ENCODE data around the gene CDS2.

Gene CDS2

GRCh38 chr20:5170341-5170740 is 43.5 kb downstream of the CDS2 start:
- Mint-ChIP-seq H3K9me3 (no peaks in the 10 kb centered on the region), H3K36me3 (ENCODE audit: low read depth) (peaks cover 39% of the 10 kb centered on the region), H3K4me3 (no peak overlapping the region), H3K4me1 (ENCODE audit: low read depth) (peaks cover 93% of the 10 kb centered on the region), H3K27ac (no peak overlapping the region), H3K27me3 (no peaks in the 10 kb centered on the region)
- intact Hi-C loops (cut with micrococcal nuclease): loop anchor here (5.0 kb wide), 1 partner anchor 43 kb away; the partner anchor contains the start of gene CDS2

GRCh38 chr20:5171064-5171789 is 44.4 kb downstream of the CDS2 start:
- peaks cover 48% of the 10 kb centered on the region for H3K36me3 Mint-ChIP-seq (ENCODE audit: low read depth)
- intact Hi-C loops (cut with micrococcal nuclease): loop anchor here (5.0 kb wide), 1 partner anchor 44 kb away; the partner anchor contains the start of gene CDS2
- H3K27me3 Mint-ChIP-seq: no peaks in the 10 kb centered on the region
- H3K4me1 Mint-ChIP-seq (ENCODE audit: low read depth): peaks cover 93% of the 10 kb centered on the region
- H3K4me3 Mint-ChIP-seq: no peak overlapping the region
- H3K27ac Mint-ChIP-seq: peak overlapping the region; percentile 72
- no peaks in the 10 kb centered on the region for H3K9me3 Mint-ChIP-seq

GRCh38 chr20:5171790-5172164 is 45.0 kb downstream of the CDS2 start:
- Mint-ChIP-seq H3K9me3 (no peaks in the 10 kb centered on the region), H3K36me3 (ENCODE audit: low read depth) (peaks cover 54% of the 10 kb centered on the region), H3K4me3 (no peak overlapping the region), H3K27me3 (no peaks in the 10 kb centered on the region), H3K27ac (peak overlapping the region; percentile 72), H3K4me1 (ENCODE audit: low read depth) (peaks cover 93% of the 10 kb centered on the region)
- intact Hi-C loops (cut with micrococcal nuclease): loop anchor here (5.0 kb wide), 1 partner anchor 44 kb away; the partner anchor contains the start of gene CDS2

GRCh38 chr20:5172167-5172601 is 45.4 kb downstream of the CDS2 start:
- Mint-ChIP-seq H3K4me3 (no peak overlapping the region), H3K27me3 (no peaks in the 10 kb centered on the region), H3K4me1 (ENCODE audit: low read depth) (peaks cover 93% of the 10 kb centered on the region), H3K27ac (peak overlapping the region; percentile 72), H3K36me3 (ENCODE audit: low read depth) (peaks cover 58% of the 10 kb centered on the region), H3K9me3 (no peaks in the 10 kb centered on the region)
- intact Hi-C loops (cut with micrococcal nuclease): loop anchor here (5.0 kb wide), 1 partner anchor 45 kb away; the partner anchor contains the start of gene CDS2

GRCh38 chr20:5172903-5173463 is 46.2 kb downstream of the CDS2 start:
- Mint-ChIP-seq H3K9me3 (no peaks in the 10 kb centered on the region), H3K4me1 (ENCODE audit: low read depth) (peaks cover 86% of the 10 kb centered on the region), H3K4me3 (no peak overlapping the region), H3K36me3 (ENCODE audit: low read depth) (peaks cover 66% of the 10 kb centered on the region), H3K27me3 (no peaks in the 10 kb centered on the region), H3K27ac (peak overlapping the region; percentile 72)
- intact Hi-C loops (cut with micrococcal nuclease): loop anchor here (5.0 kb wide), 1 partner anchor 46 kb away; the partner anchor contains the start of gene CDS2

GRCh38 chr20:5173751-5174150 is 46.9 kb downstream of the CDS2 start:
- no peak overlapping the region for H3K4me3 Mint-ChIP-seq
- H3K27me3 Mint-ChIP-seq: no peaks in the 10 kb centered on the region
- peaks cover 74% of the 10 kb centered on the region for H3K36me3 Mint-ChIP-seq (ENCODE audit: low read depth)
- intact Hi-C loops (cut with micrococcal nuclease): loop anchor here (5.0 kb wide), 1 partner anchor 46 kb away; the partner anchor contains the start of gene CDS2
- H3K4me1 Mint-ChIP-seq (ENCODE audit: low read depth): peaks cover 80% of the 10 kb centered on the region
- H3K27ac Mint-ChIP-seq: peak overlapping the region; percentile 72
- no peaks in the 10 kb centered on the region for H3K9me3 Mint-ChIP-seq

- H3K27me3 Mint-ChIP-seq: no peaks in the 10 kb centered on the region
- H3K36me3 Mint-ChIP-seq (ENCODE audit: low read depth): peaks cover 72% of the 10 kb centered on the region
- H3K4me1 Mint-ChIP-seq (ENCODE audit: low read depth): peaks cover 46% of the 10 kb centered on the region
- intact Hi-C loops (cut with micrococcal nuclease): loop anchor here (5.0 kb wide), 1 partner anchor 35 kb away; no protein-coding TSS in a partner anchor
- no peak overlapping the region for H3K4me3 Mint-ChIP-seq
- H3K9me3 Mint-ChIP-seq: no peaks in the 10 kb centered on the region
- no peak overlapping the region for H3K27ac Mint-ChIP-seq
Measured at GRCh38 chr20:5177071-5177470, 50.3 kb downstream of the CDS2 start.

- no peaks in the 10 kb centered on the region for H3K9me3 Mint-ChIP-seq
Measured at GRCh38 chr20:5178046-5178445, 51.2 kb downstream of the CDS2 start.

GRCh38 chr20:5180421-5180820 is 53.6 kb downstream of the CDS2 start:
- Mint-ChIP-seq H3K27ac (no peak overlapping the region), H3K36me3 (ENCODE audit: low read depth) (peaks cover 97% of the 10 kb centered on the region)
- intact Hi-C loops (cut with micrococcal nuclease): no loop called here

More at GRCh38 chr20:5178046-5178445, 51.2 kb downstream of the CDS2 start:
- Mint-ChIP-seq H3K27ac (no peak overlapping the region), H3K4me1 (ENCODE audit: low read depth) (peaks cover 37% of the 10 kb centered on the region), H3K4me3 (no peak overlapping the region), H3K36me3 (ENCODE audit: low read depth) (peaks cover 80% of the 10 kb centered on the region), H3K27me3 (no peaks in the 10 kb centered on the region)
- intact Hi-C loops (cut with micrococcal nuclease): loop anchor here (5.0 kb wide), 1 partner anchor 36 kb away; no protein-coding TSS in a partner anchor

GRCh38 chr20:5180933-5181332 is 54.1 kb downstream of the CDS2 start:
- no peak overlapping the region for H3K27ac Mint-ChIP-seq
- H3K4me1 Mint-ChIP-seq (ENCODE audit: low read depth): peaks cover 10% of the 10 kb centered on the region
- H3K9me3 Mint-ChIP-seq: no peaks in the 10 kb centered on the region
- intact Hi-C loops (cut with micrococcal nuclease): no loop called here
- no peak overlapping the region for H3K4me3 Mint-ChIP-seq
- peaks cover 97% of the 10 kb centered on the region for H3K36me3 Mint-ChIP-seq (ENCODE audit: low read depth)
- no peaks in the 10 kb centered on the region for H3K27me3 Mint-ChIP-seq

More at GRCh38 chr20:5180421-5180820, 53.6 kb downstream of the CDS2 start:
- Mint-ChIP-seq H3K4me3 (no peak overlapping the region), H3K9me3 (no peaks in the 10 kb centered on the region), H3K4me1 (ENCODE audit: low read depth) (peaks cover 16% of the 10 kb centered on the region), H3K27me3 (no peaks in the 10 kb centered on the region)

- Mint-ChIP-seq H3K4me1 (ENCODE audit: low read depth) (peaks cover 5% of the 10 kb centered on the region), H3K27ac (no peak overlapping the region), H3K27me3 (no peaks in the 10 kb centered on the region), H3K36me3 (ENCODE audit: low read depth) (peaks cover 97% of the 10 kb centered on the region), H3K4me3 (no peak overlapping the region), H3K9me3 (no peaks in the 10 kb centered on the region)
- intact Hi-C loops (cut with micrococcal nuclease): no loop called here
Measured at GRCh38 chr20:5181492-5181891, 54.7 kb downstream of the CDS2 start.

- Mint-ChIP-seq H3K27me3 (no peaks in the 10 kb centered on the region), H3K9me3 (no peaks in the 10 kb centered on the region), H3K4me1 (ENCODE audit: low read depth) (peaks cover under 1% of the 10 kb centered on the region), H3K36me3 (ENCODE audit: low read depth) (peaks cover 97% of the 10 kb centered on the region), H3K27ac (no peak overlapping the region), H3K4me3 (no peak overlapping the region)
- intact Hi-C loops (cut with micrococcal nuclease): no loop called here
Measured at GRCh38 chr20:5181958-5182357, 55.1 kb downstream of the CDS2 start.

GRCh38 chr20:5182615-5183254 is 55.9 kb downstream of the CDS2 start:
- intact Hi-C loops (cut with micrococcal nuclease): no loop called here
- H3K9me3 Mint-ChIP-seq: no peaks in the 10 kb centered on the region
- H3K36me3 Mint-ChIP-seq (ENCODE audit: low read depth): peaks cover 97% of the 10 kb centered on the region
- no peaks in the 10 kb centered on the region for H3K4me1 Mint-ChIP-seq (ENCODE audit: low read depth)
- no peak overlapping the region for H3K4me3 Mint-ChIP-seq
- no peaks in the 10 kb centered on the region for H3K27me3 Mint-ChIP-seq
- no peak overlapping the region for H3K27ac Mint-ChIP-seq
